GM10266 (cell line): ENCODE data around the gene CLK4.

ENCODE experiments used
- DNase-seq: peaks from one replicate; pipeline ENCODE4 v3.0.0; 2012; ENCODE audit errors: extremely low spot score
- TF ChIP-seq, protein P1 (sequence below): IDR thresholded peaks from 2 replicates; pipeline ENCODE4 v1.5.1; 2012; ENCODE audit warnings: mild to moderate bottlenecking, low read depth; ENCODE audit not compliant: control insufficient read depth, insufficient read depth; ENCODE audit errors: missing control alignments

The CLK4 gene

DNA sequence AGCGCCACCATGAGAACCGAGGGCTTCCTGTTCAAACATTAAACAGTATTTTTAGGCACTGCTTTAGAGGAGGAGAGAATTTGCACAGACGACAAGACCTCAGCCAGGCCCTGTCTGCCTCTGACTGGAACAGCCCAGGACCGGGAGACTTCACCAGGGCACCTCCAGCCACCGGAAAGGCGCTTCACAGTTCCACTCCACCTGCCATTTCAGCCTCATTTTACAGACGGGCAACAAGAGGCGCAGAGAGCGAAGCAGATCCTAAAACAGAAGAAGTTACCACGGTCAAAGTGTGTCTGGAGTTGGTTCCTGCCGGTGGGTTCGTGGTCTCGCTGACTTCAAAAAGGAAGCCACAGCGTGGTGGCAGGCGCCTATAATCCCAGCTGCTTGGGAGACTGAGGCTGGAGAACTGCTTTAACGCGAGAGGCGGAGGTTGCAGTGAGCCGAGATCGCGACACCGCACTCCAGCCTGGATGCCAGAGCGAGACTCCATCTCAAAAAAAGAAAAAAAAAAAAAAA is 65.0 kb downstream of the CLK4 start:
- TF ChIP-seq, protein P1, sequence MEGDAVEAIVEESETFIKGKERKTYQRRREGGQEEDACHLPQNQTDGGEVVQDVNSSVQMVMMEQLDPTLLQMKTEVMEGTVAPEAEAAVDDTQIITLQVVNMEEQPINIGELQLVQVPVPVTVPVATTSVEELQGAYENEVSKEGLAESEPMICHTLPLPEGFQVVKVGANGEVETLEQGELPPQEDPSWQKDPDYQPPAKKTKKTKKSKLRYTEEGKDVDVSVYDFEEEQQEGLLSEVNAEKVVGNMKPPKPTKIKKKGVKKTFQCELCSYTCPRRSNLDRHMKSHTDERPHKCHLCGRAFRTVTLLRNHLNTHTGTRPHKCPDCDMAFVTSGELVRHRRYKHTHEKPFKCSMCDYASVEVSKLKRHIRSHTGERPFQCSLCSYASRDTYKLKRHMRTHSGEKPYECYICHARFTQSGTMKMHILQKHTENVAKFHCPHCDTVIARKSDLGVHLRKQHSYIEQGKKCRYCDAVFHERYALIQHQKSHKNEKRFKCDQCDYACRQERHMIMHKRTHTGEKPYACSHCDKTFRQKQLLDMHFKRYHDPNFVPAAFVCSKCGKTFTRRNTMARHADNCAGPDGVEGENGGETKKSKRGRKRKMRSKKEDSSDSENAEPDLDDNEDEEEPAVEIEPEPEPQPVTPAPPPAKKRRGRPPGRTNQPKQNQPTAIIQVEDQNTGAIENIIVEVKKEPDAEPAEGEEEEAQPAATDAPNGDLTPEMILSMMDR, result no peak
- no peak for DNase-seq

DNA sequence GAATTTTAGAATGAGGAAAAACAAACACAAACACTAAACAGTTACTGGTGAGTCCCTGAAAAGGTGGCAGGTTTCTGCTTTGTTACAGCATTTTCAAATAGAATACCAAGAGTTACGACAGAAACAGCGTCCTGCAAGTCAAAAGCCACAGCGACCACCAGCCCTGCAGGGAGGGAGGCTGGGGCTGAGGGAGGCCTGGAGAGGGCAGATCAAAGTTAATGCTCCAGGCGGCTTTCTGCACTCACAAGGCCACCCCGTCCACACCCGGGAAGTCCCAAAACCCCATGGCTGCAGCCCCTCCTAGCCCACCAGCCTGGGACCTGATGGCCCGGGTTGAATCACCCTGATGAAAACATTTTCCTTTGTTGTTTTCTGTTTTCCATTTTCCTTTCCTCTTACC is 65.9 kb downstream of the CLK4 start:
- TF ChIP-seq, protein P1, result no peak
- no peak for DNase-seq

DNA sequence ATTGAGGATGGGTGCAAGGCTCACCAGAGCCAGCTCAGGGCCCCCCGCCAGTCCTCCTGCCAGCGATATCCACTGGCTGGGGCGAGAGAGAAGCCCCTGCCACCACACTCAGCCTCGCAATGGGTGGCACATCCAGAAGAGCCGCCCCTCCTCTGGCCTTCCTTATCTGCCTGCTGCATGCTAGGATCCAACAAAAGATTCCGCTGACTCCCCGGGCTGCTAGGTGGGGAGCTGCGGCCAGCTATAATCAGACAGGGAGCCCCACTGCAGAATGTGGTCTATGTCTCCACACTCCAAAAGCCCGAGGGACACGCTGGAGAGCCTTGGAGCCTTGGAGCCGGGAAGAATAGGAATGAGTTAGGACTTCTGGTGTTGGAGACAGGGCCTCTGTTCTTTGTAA is 69.4 kb downstream of the CLK4 start:
- TF ChIP-seq, protein P1, result no peak
- no peak for DNase-seq

DNA sequence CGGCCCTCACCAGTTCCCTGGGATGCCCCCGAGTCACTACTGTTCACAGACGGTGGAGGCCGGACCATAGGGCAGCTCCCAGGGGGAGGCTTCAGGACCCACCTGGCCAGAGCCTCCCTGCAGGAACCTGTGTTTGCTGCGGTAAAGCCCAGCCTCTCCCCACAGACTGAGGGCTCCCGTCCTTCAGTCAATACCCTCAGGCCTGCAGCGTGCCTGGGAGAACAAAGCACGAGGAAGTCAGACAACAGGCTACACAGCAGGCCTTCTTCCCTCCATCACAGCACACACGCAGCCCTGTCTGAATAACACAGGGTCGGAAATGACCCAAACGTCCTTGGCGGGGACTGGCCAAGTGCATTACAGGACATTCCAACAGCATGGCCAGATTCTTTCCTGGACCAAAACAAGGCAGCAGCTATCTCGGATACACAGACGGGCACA is 71.1 kb downstream of the CLK4 start:
- no peak for DNase-seq
- TF ChIP-seq, protein P1, result no peak

DNA sequence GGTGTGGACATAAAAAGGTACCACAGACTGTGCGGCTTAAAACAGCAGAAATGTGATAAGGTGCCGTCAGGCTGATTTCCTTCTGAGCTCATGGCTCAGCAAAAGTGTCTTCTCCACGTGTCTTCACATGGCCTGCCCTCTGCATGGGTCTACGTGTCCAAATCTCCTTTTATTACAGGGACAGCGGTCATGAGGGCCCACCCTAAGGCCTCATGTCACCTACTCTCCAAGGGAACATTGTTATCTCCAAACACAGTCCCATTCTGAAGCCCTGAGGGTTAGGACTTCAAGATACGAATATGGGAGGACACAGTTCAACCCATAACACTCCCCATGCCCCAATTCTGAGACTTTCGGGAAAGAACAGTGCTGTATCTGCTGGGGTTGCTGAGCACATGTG is 71.8 kb downstream of the CLK4 start:
- no peak for DNase-seq
- TF ChIP-seq, protein P1, result no peak

DNA sequence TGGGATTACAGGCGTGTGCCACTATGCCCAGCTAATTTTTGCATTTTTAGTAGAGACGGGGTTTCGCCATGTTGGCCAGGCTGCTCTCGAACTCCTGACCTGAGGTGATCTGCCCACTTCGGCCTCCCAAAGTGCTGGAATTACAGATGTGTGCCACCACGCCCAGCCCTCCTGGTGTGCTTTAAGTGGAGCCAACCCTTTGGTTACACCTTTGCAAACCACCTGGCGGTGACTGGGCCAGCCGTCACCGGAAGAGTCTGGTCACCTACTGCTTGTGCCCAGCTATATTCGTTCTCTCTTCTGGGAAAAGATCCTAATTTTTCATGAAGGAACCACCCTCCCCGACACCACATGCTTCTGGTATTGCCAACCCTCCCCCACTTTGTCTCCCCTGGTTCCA is 72.5 kb downstream of the CLK4 start:
- TF ChIP-seq, protein P1, result no peak
- no peak for DNase-seq

DNA sequence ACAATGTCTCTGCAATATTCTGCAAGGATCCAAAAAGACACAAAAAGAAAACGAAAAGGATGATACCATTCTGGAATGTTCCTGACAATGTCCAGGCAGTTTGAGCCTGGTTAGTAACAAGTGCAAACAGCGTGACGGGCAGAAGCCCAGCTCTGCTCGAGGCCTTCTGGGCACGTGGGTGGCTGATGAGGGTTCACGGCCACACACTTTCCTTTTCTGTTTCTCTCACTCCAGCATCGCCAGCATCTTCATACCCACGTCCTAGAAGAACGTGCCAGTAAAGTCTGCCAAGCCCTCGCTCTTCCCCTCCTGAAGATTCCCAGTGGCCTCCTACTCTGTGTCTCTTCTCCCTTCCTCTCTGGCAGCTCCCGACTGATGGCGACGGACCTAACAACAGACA is 73.3 kb downstream of the CLK4 start:
- no peak for DNase-seq
- TF ChIP-seq, protein P1, result no peak
